DOHH2 (cell line): ENCODE measurements around the gene NELFB.
A peak's percentile ranks its signal among the peaks of the same experiment; 100 is the strongest.

Experiments
- EZH2phosphoT487 ChIP-seq: fragments of 200-600 bp; sonication (generic); IDR thresholded peaks from 2 replicates; pipeline ENCODE4 v1.6.1; 2017; ENCODE audit warnings: borderline replicate concordance, mild to moderate bottlenecking, antibody characterized with exemption, low read length, moderate library complexity, mixed read lengths
- TF ChIP-seq, protein P1 (sequence below): fragments of 200-600 bp; sonication (generic); IDR thresholded peaks from one replicate; pipeline ENCODE4 v1.5.1; 2014; ENCODE audit warnings: antibody characterized with exemption, mild to moderate bottlenecking, low read depth, low read length; ENCODE audit not compliant: poor library complexity, severe bottlenecking

DNA sequence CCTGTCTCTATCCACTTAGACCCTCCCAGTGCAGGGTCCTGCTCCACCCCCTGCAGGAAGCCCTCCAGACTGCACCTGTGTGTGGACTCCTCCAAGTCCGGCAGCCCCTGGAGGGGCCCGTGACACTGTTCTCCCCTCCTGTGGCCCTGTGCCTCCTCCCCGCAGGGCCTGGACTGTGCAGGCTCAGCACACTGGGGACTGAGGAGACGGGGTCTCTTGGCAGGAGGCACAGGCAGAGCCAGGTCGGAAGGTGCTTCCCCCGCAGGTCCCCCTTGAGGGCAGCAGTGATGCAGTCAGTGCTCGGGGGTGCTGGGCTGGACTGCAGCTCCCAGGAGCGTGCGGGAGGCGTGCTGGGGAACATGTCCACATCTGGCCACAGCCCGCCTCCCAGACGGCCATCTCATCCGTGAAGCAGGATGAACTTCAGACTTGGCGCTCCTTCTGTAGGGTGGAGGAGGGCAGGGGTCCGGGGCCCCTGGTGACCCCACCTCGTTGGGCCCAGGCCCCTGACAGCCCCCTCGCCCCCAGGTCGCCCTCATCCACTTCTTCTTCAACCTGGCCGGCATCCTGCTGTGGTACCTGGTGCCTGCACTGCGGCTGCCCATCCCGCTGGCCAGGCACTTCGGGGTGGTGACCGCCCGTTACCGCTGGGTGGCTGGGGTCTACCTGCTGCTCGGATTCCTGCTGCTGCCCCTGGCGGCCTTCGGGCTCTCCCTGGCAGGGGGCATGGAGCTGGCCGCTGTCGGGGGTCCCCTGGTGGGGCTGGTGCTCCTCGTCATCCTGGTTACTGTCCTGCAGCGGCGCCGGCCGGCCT is 19.5 kb upstream of the NELFB start:
- no peak for TF ChIP-seq EZH2phosphoT487
- TF ChIP-seq, protein P1, sequence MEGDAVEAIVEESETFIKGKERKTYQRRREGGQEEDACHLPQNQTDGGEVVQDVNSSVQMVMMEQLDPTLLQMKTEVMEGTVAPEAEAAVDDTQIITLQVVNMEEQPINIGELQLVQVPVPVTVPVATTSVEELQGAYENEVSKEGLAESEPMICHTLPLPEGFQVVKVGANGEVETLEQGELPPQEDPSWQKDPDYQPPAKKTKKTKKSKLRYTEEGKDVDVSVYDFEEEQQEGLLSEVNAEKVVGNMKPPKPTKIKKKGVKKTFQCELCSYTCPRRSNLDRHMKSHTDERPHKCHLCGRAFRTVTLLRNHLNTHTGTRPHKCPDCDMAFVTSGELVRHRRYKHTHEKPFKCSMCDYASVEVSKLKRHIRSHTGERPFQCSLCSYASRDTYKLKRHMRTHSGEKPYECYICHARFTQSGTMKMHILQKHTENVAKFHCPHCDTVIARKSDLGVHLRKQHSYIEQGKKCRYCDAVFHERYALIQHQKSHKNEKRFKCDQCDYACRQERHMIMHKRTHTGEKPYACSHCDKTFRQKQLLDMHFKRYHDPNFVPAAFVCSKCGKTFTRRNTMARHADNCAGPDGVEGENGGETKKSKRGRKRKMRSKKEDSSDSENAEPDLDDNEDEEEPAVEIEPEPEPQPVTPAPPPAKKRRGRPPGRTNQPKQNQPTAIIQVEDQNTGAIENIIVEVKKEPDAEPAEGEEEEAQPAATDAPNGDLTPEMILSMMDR = peak; percentile 34
